Tibial nerve (tissue), 4 donors: Measurements from ENCODE around the gene CRISPLD2. TPM values are rescaled to one million over a fixed set of nuclear protein-coding genes. Genes with fewer than 3 reads are reported as not detected.
A peak's percentile ranks its signal among the peaks of the same experiment; 100 is the strongest.
"Not testable (repeated sequence)": the region's sequence is repeated elsewhere in the genome, so short reads cannot be mapped to it uniquely, and the experiment has no call there.

Experiments
- DNase-seq, 2 donors: peaks; one replicate each; pipeline ENCODE4 v3.0.0-alpha.2; 2019; ENCODE audit warnings: low spot score in 2 of 2
- H3K27ac ChIP-seq, 4 donors: fragments of 200-600 bp; sonication (generic) in 3 of 4; one replicate each; pipeline ENCODE4 v1.5.1; 2017 to 2019; ENCODE audit warnings: mild to moderate bottlenecking in 1 of 4
- H3K27me3 ChIP-seq, 2 donors: fragments of 200-600 bp; sonication (generic) in 1 of 2; one replicate each; pipeline versions ENCODE4 v1.5.1 to v1.6.0; 2017 to 2019
- H3K36me3 ChIP-seq, 3 donors: fragments of 200-600 bp; sonication (generic); one replicate each; pipeline ENCODE4 v1.5.1; 2018 to 2019
- H3K4me1 ChIP-seq, 4 donors: fragments of 200-600 bp; sonication (generic) in 3 of 4; one replicate each; pipeline ENCODE4 v1.5.1; 2017 to 2019
- H3K4me3 ChIP-seq, 4 donors: fragments of 200-600 bp; sonication (generic) in 3 of 4; one replicate each; pipeline ENCODE4 v1.5.1; 2017 to 2019; ENCODE audit warnings: mild to moderate bottlenecking in 1 of 4, moderate library complexity in 1 of 4
- H3K9me3 ChIP-seq, 4 donors: fragments of 200-600 bp; sonication (generic) in 3 of 4; one replicate each; pipeline ENCODE4 v1.5.1; 2017 to 2019
- CTCF ChIP-seq, 5 experiments: fragments of 200-600 bp in 3 of 5; fragments of 450-650 bp in 2 of 5; sonication (generic) in 3 of 5; IDR thresholded peaks; one replicate each; pipeline ENCODE4 v1.5.1; 2016 to 2019; ENCODE audit warnings: antibody characterized with exemption in 5 of 5, mild to moderate bottlenecking in 3 of 5, moderate library complexity in 2 of 5
- EP300 ChIP-seq, 2 donors: sonication (generic); formaldehyde crosslinking; IDR thresholded peaks; one replicate each; pipeline ENCODE4 v1.6.1; 2017; ENCODE audit warnings: antibody characterized with exemption in 2 of 2, mild to moderate bottlenecking in 1 of 2
- POLR2A ChIP-seq, 2 donors: fragments of 450-650 bp; IDR thresholded peaks; one replicate each; pipeline ENCODE4 v1.6.1; 2017; ENCODE audit warnings: antibody characterized with exemption in 2 of 2, mild to moderate bottlenecking in 2 of 2, moderate library complexity in 2 of 2
- WGBS, 2 donors: methylation state at CpG; one replicate each; pipeline ENCODE4 v1.1.5; 2018; 5-methylcytosine and 5-hydroxymethylcytosine counted together
- total RNA-seq, 4 donors: library from RNA; depleted of rRNA; stranded (reverse); fragments of >200 nt; gene quantifications; one replicate each; pipeline ENCODE4 v1.1.0, GENCODE V29; 2016

The CRISPLD2 gene
- total RNA-seq, 4 donors from 2014 or later, result 136 to 232 (median 207) TPM

- Histone ChIP-seq H3K4me1 (peaks cover 0 to 70% (median 24%) of the 10 kb centered on the region in 4 donors), H3K27me3 (no peaks in the 10 kb centered on the region), H3K36me3 (no peaks in the 10 kb centered on the region), H3K4me3 (no peak overlapping the region), H3K27ac (peak overlapping the region; percentile 41 to 93 (median 82)), H3K9me3 (no peaks in the 10 kb centered on the region)
- TF ChIP-seq POLR2A (IDR thresholded peaks at IDR 0.05), result no peak
- no peak for TF ChIP-seq EP300 (IDR thresholded peaks at IDR 0.05)
- TF ChIP-seq CTCF (IDR thresholded peaks at IDR 0.05), result no peak
- 92 to 94% methylated on average over 15 of the region's 15 CpGs for WGBS, 2 donors
- no peak for DNase-seq
Measured at GRCh38 chr16:84827897-84828296, 8.1 kb downstream of the CRISPLD2 start.

GRCh38 chr16:84828322-84828721 is 8.5 kb downstream of the CRISPLD2 start:
- no peak for DNase-seq
- WGBS, 2 donors, result 81% methylated on average over 5 of the region's 5 CpGs
- H3K4me1 ChIP-seq, result peaks cover 0 to 71% (median 22%) of the 10 kb centered on the region in 4 donors

GRCh38 chr16:84829168-84829965 is 9.6 kb downstream of the CRISPLD2 start:
- no peak for DNase-seq
- TF ChIP-seq EP300 (IDR thresholded peaks at IDR 0.05), result peak; percentile 74 to 88
- TF ChIP-seq POLR2A (IDR thresholded peaks at IDR 0.05), result peak in 1 of 2 donors; percentile 18
- TF ChIP-seq CTCF (IDR thresholded peaks at IDR 0.05), result no peak
- Histone ChIP-seq H3K27ac (peak overlapping the region; percentile 41 to 93 (median 82)), H3K9me3 (no peaks in the 10 kb centered on the region), H3K36me3 (no peaks in the 10 kb centered on the region), H3K27me3 (no peaks in the 10 kb centered on the region), H3K4me3 (no peak overlapping the region), H3K4me1 (peaks cover 0 to 72% (median 25%) of the 10 kb centered on the region in 4 donors)
- 44 to 45% methylated on average over 14 to 15 of the region's 15 CpGs for WGBS, 2 donors

More at GRCh38 chr16:84828322-84828721, 8.5 kb downstream of the CRISPLD2 start:
- H3K27ac ChIP-seq, result peak overlapping the region; percentile 41 to 93 (median 82)
- TF ChIP-seq POLR2A (IDR thresholded peaks at IDR 0.05) (no peak), EP300 (IDR thresholded peaks at IDR 0.05) (no peak), CTCF (IDR thresholded peaks at IDR 0.05) (no peak)
- H3K4me3 ChIP-seq, result no peak overlapping the region
- H3K36me3 ChIP-seq, result no peaks in the 10 kb centered on the region
- no peaks in the 10 kb centered on the region for H3K27me3 ChIP-seq
- no peaks in the 10 kb centered on the region for H3K9me3 ChIP-seq

- peaks cover 0 to 83% (median 34%) of the 10 kb centered on the region in 4 donors for H3K4me1 ChIP-seq
Measured at GRCh38 chr16:84830765-84831384, 11.1 kb downstream of the CRISPLD2 start.

GRCh38 chr16:84831728-84832127 is 11.9 kb downstream of the CRISPLD2 start:
- not testable (repeated sequence) for H3K4me3 ChIP-seq, H3K36me3 ChIP-seq, H3K9me3 ChIP-seq, H3K27me3 ChIP-seq, DNase-seq
- peaks cover 0 to 83% (median 33%) of the 10 kb centered on the region in 4 donors for H3K4me1 ChIP-seq
- 82 to 83% methylated on average over 10 of the region's 10 CpGs for WGBS, 2 donors
- peak overlapping the region; percentile 73 to 93 (median 90) for H3K27ac ChIP-seq

More at GRCh38 chr16:84830765-84831384, 11.1 kb downstream of the CRISPLD2 start:
- Histone ChIP-seq H3K27me3 (no peaks in the 10 kb centered on the region), H3K27ac (peak overlapping the region; percentile 73 to 93 (median 90)), H3K9me3 (no peaks in the 10 kb centered on the region), H3K36me3 (no peaks in the 10 kb centered on the region), H3K4me3 (no peak overlapping the region)
- TF ChIP-seq EP300 (IDR thresholded peaks at IDR 0.05), result peak in 1 of 2 donors; percentile 19
- no peak for TF ChIP-seq POLR2A (IDR thresholded peaks at IDR 0.05)
- WGBS, 2 donors, result 93 to 94% methylated on average over 13 of the region's 13 CpGs
- DNase-seq, result no peak
